Peyer's patch (tissue), 4 donors: Measurements from ENCODE around the gene CDC42SE2. TPM values are rescaled to one million over a fixed set of nuclear protein-coding genes. Genes with fewer than 3 reads are reported as not detected.

Source experiments
- DNase-seq, 3 donors: peaks; one replicate each; pipeline ENCODE4 v3.0.0-alpha.2; 2017 to 2019
- H3K27ac ChIP-seq, 4 donors: fragments of 200-600 bp; sonication (generic); one replicate each; pipeline ENCODE4 v1.5.1; 2016 to 2019
- H3K27me3 ChIP-seq, 2 donors: fragments of 200-600 bp; sonication (generic); one replicate each; pipeline ENCODE4 v1.5.1; 2019
- H3K36me3 ChIP-seq, 3 donors: fragments of 200-600 bp; sonication (generic); one replicate each; pipeline ENCODE4 v1.5.1; 2016 to 2019
- H3K4me1 ChIP-seq, 4 donors: fragments of 200-600 bp; sonication (generic); one replicate each; pipeline ENCODE4 v1.5.1; 2016 to 2019
- H3K4me3 ChIP-seq, 4 donors: fragments of 200-600 bp; sonication (generic); 1 replicate in 3 of 4; 2 replicates in 1 of 4; pipeline ENCODE4 v1.5.1; 2016 to 2019; ENCODE audit warnings: mild to moderate bottlenecking in 1 of 4
- H3K9me3 ChIP-seq, 4 donors: fragments of 200-600 bp; sonication (generic); one replicate each; pipeline ENCODE4 v1.5.1; 2016 to 2019; ENCODE audit warnings: mild to moderate bottlenecking in 1 of 4
- POLR2A ChIP-seq, 2 donors: fragments of 450-650 bp; IDR thresholded peaks; one replicate each; pipeline ENCODE4 v1.5.1; 2017; ENCODE audit warnings: antibody characterized with exemption in 2 of 2, mild to moderate bottlenecking in 2 of 2, moderate library complexity in 2 of 2
- total RNA-seq, 4 donors: library from RNA; depleted of rRNA; stranded (reverse); fragments of >200 nt; gene quantifications; one replicate each; pipeline ENCODE4 v1.1.0, GENCODE V29; 2016
- TF ChIP-seq, protein P1 (sequence below), 6 experiments: fragments of 450-650 bp in 4 of 6; fragments of 200-600 bp in 2 of 6; sonication (generic) in 1 of 6; IDR thresholded peaks; one replicate each; pipeline ENCODE4 v1.5.1; 2017 to 2019; ENCODE audit warnings: antibody characterized with exemption in 6 of 6, mild to moderate bottlenecking in 3 of 6, moderate library complexity in 1 of 6

CDC42SE2 gene
- total RNA-seq, 4 donors from 2014 or later: 49.9 to 125 (median 91.4) TPM

- Histone ChIP-seq H3K4me1 (peaks cover 0 to 24% (median 3%) of the 10 kb centered on the region in 4 donors), H3K27ac (no peak overlapping the region), H3K4me3 (no peak overlapping the region), H3K27me3 (no peaks in the 10 kb centered on the region), H3K36me3 (no peaks in the 10 kb centered on the region), H3K9me3 (no peaks in the 10 kb centered on the region)
- no peak for DNase-seq
- no peak for TF ChIP-seq POLR2A (IDR thresholded peaks at IDR 0.05)
- TF ChIP-seq, protein P1, sequence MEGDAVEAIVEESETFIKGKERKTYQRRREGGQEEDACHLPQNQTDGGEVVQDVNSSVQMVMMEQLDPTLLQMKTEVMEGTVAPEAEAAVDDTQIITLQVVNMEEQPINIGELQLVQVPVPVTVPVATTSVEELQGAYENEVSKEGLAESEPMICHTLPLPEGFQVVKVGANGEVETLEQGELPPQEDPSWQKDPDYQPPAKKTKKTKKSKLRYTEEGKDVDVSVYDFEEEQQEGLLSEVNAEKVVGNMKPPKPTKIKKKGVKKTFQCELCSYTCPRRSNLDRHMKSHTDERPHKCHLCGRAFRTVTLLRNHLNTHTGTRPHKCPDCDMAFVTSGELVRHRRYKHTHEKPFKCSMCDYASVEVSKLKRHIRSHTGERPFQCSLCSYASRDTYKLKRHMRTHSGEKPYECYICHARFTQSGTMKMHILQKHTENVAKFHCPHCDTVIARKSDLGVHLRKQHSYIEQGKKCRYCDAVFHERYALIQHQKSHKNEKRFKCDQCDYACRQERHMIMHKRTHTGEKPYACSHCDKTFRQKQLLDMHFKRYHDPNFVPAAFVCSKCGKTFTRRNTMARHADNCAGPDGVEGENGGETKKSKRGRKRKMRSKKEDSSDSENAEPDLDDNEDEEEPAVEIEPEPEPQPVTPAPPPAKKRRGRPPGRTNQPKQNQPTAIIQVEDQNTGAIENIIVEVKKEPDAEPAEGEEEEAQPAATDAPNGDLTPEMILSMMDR (IDR thresholded peaks at IDR 0.05): no peak
These were observed 105.7 kb downstream of the CDC42SE2 start for GRCh38 chr5:131369558-131369957.

DNA sequence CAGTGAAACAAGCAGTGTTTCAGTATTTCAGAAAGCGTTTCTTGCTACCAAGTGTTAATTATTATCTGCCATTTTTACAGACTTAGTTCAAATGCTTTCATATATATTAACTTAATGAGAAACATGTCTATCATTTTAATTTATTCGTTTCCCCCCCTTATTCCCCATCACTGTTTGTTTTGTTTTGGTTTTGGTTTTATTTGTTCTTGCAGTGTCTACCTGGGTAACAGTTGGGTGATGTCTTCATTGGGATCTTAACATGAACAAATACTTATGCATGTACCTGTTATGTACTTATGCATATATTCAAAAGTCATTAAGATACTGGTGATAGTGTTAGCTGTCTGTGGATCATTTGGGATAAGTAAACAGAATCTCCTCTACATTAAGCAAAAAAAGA, 108.0 kb downstream of the CDC42SE2 start:
- TF ChIP-seq, protein P1 (IDR thresholded peaks at IDR 0.05): no peak
- TF ChIP-seq POLR2A (IDR thresholded peaks at IDR 0.05): no peak
- DNase-seq: no peak
- H3K27ac ChIP-seq: peak overlapping the region in 1 of 4 donors; percentile 85
- no peaks in the 10 kb centered on the region for H3K36me3 ChIP-seq
- no peaks in the 10 kb centered on the region for H3K9me3 ChIP-seq
- peaks cover 0 to 23% (median 6%) of the 10 kb centered on the region in 4 donors for H3K4me1 ChIP-seq
- no peak overlapping the region for H3K4me3 ChIP-seq
- no peaks in the 10 kb centered on the region for H3K27me3 ChIP-seq

DNA sequence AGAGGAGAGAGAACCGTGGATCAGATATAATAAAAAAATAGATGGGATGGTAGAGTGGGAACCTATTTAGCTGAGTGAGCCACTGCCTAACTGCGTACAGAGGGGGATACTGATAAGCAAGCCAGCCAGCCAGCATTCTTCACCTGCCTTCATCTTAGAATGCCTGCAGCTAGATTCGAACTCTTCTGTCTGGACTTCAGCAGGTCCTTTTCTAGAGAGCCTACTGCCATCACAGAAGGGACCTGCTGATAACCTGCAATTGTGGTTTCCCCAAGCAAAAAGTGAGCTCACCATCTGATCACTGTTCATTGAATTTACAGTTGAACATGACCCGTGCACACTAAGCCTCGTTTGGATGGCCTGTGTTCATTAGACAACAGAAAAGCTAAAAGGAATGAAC, 109.4 kb downstream of the CDC42SE2 start:
- Histone ChIP-seq H3K9me3 (no peaks in the 10 kb centered on the region), H3K36me3 (no peaks in the 10 kb centered on the region), H3K27ac (peak overlapping the region in 2 of 4 donors; percentile 13 to 85), H3K4me3 (no peak overlapping the region), H3K4me1 (peaks cover 0 to 35% (median 6%) of the 10 kb centered on the region in 4 donors), H3K27me3 (no peaks in the 10 kb centered on the region)
- DNase-seq: no peak
- no peak for TF ChIP-seq POLR2A (IDR thresholded peaks at IDR 0.05)
- TF ChIP-seq, protein P1 (IDR thresholded peaks at IDR 0.05): no peak

DNA sequence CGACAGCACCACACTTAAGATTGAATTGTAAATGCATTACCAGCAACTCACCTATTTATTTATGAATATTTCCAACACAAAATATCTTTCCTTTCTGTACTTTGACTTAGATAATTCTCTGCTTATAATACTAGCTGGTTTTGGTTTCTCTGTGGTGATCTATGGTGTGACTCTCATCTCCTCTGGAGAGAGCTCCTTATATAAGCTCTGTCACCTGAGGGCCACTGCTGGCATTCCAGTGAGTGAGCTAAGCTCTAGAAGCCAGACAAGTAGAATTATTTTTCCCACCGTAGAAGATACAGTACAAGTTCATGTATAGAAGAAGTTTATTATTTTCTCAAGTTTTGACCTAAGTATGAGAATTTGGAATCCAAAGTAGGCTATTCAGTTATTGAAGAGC, 111.5 kb downstream of the CDC42SE2 start:
- Histone ChIP-seq H3K4me3 (no peak overlapping the region), H3K27ac (peak overlapping the region in 2 of 4 donors; percentile 39 to 85), H3K27me3 (no peaks in the 10 kb centered on the region), H3K36me3 (no peaks in the 10 kb centered on the region), H3K9me3 (no peaks in the 10 kb centered on the region), H3K4me1 (peaks cover 0 to 52% (median 12%) of the 10 kb centered on the region in 4 donors)
- no peak for TF ChIP-seq POLR2A (IDR thresholded peaks at IDR 0.05)
- TF ChIP-seq, protein P1 (IDR thresholded peaks at IDR 0.05): no peak
- no peak for DNase-seq

DNA sequence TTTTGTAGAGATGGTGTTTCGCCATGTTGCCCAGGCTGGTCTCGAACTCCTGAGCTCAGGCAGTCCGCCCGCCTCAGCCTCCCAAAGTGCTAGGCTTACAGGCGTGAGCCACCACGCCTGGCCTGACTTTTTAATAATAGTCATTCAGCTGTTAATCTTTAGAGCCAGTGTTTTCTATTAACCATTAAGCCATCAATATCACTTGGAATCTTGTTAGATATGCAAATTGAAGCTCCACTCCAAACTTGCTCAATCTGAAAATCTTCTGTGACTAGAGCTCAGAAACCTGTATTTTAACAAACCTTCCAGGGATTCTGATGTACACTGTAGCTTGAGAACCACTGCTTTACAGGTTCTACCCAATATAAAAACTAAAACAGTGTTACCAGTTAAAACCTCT, 113.5 kb downstream of the CDC42SE2 start:
- Histone ChIP-seq H3K4me3 (no peak overlapping the region), H3K4me1 (peaks cover 0 to 69% (median 21%) of the 10 kb centered on the region in 4 donors), H3K27ac (peak overlapping the region in 2 of 4 donors; percentile 79 to 85), H3K9me3 (no peaks in the 10 kb centered on the region), H3K27me3 (no peaks in the 10 kb centered on the region), H3K36me3 (no peaks in the 10 kb centered on the region)
- TF ChIP-seq, protein P1 (IDR thresholded peaks at IDR 0.05): no peak
- no peak for DNase-seq
